Measurements from ENCODE around the gene GPI. TPM values are rescaled to one million over a fixed set of nuclear protein-coding genes. Genes with fewer than 3 reads are reported as not detected.

The GPI gene
- total and polyA plus RNA-seq, 2 of the 8 experiments (the other 6 are each of a cell fraction or from before 2014, with no cell fraction given) = 171 to 360 TPM

DNA sequence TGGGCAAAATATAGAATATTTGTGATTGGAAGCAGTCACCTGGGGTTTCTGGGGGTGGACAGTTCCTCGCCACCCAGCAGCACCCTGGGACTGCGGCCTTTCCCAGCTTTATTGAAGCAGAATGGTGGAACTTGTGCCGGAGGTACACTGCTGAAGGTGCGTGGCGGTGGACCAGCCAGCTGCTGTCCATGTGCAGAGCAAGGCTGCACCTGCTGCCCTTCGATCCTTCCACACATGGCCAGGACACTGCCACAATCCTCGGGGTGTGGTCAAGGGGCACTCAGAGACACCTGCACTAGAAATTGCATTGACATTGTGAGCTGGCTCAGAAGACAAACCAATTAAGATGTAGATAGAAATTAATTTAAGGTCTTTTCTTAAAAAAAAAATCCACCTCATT is 11.4 kb upstream of the GPI start (continued):
- no peak for TF ChIP-seq CTBP2 (IDR thresholded peaks at IDR 0.05; ENCODE audit: borderline replicate concordance, insufficient read depth, insufficient read length, low read length)
